HL-60 (cell line): ENCODE data around the gene MANBA.
A peak's percentile ranks its signal among the peaks of the same experiment; 100 is the strongest.

Experiments used
- CTCF ChIP-seq: IDR thresholded peaks from one replicate; pipeline ENCODE4 v1.5.1; 2011; ENCODE audit warnings: low read length, control low read depth, inconsistent platforms; ENCODE audit not compliant: insufficient read depth
- GABPA ChIP-seq: IDR thresholded peaks from 2 replicates; pipeline ENCODE4 v1.6.1; 2012; ENCODE audit warnings: low read depth
- POLR2AphosphoS5 ChIP-seq: IDR thresholded peaks from 2 replicates; pipeline ENCODE4 v1.6.1; 2012; ENCODE audit warnings: low read depth
- REST ChIP-seq: IDR thresholded peaks from 2 replicates; pipeline ENCODE4 v1.6.1; 2012; ENCODE audit warnings: low read depth; ENCODE audit not compliant: insufficient replicate concordance
- SPI1 ChIP-seq: IDR thresholded peaks from 2 replicates; pipeline ENCODE4 v1.6.1; 2012; ENCODE audit warnings: low read depth, mild to moderate bottlenecking, borderline replicate concordance

- TF ChIP-seq CTCF = no peak
- no peak for TF ChIP-seq POLR2AphosphoS5
- TF ChIP-seq REST = no peak
- TF ChIP-seq SPI1 = peak; percentile 44; the same call in 1 of the 2 replicates
- no peak for TF ChIP-seq GABPA
Measured at GRCh38 chr4:102789317-102789717, 28.5 kb upstream of the MANBA start.
